Measurements from ENCODE around the gene SMCO4. TPM values are rescaled to one million over a fixed set of nuclear protein-coding genes. Genes with fewer than 3 reads are reported as not detected.

Gene SMCO4
- total RNA-seq, 1 experiment from 2014 or later: 4.9 TPM

- Histone ChIP-seq H3K27ac (no peak overlapping the region), H3K4me1 (peaks cover 15% of the 10 kb centered on the region), H3K4me3 (no peak overlapping the region), H3K9me3 (replicated peaks) (no peaks in the 10 kb centered on the region), H3K27me3 (no peaks in the 10 kb centered on the region), H3K36me3 (no peaks in the 10 kb centered on the region)
- no peak for DNase-seq
These were observed 30.1 kb downstream of the SMCO4 start for GRCh38 chr11:93512949-93513667.

GRCh38 chr11:93512073-93512475 is 31.1 kb downstream of the SMCO4 start:
- Histone ChIP-seq H3K9me3 (replicated peaks) (no peaks in the 10 kb centered on the region), H3K36me3 (no peaks in the 10 kb centered on the region), H3K4me1 (peaks cover 15% of the 10 kb centered on the region), H3K27ac (no peak overlapping the region), H3K27me3 (no peaks in the 10 kb centered on the region), H3K4me3 (no peak overlapping the region)
- DNase-seq: no peak

GRCh38 chr11:93510196-93510873 is 32.9 kb downstream of the SMCO4 start:
- no peaks in the 10 kb centered on the region for H3K9me3 ChIP-seq (replicated peaks)

GRCh38 chr11:93507517-93507916 is 35.7 kb downstream of the SMCO4 start:
- Histone ChIP-seq H3K9me3 (replicated peaks) (no peaks in the 10 kb centered on the region), H3K36me3 (no peaks in the 10 kb centered on the region), H3K4me3 (no peak overlapping the region), H3K4me1 (no peaks in the 10 kb centered on the region), H3K27me3 (no peaks in the 10 kb centered on the region), H3K27ac (no peak overlapping the region)
- DNase-seq: no peak

More at GRCh38 chr11:93510196-93510873, 32.9 kb downstream of the SMCO4 start:
- H3K27me3 ChIP-seq: no peaks in the 10 kb centered on the region
- H3K4me3 ChIP-seq: no peak overlapping the region
- no peaks in the 10 kb centered on the region for H3K36me3 ChIP-seq
- peaks cover 15% of the 10 kb centered on the region for H3K4me1 ChIP-seq
- H3K27ac ChIP-seq: no peak overlapping the region
- no peak for DNase-seq

GRCh38 chr11:93505703-93506102 is 37.5 kb downstream of the SMCO4 start:
- no peaks in the 10 kb centered on the region for H3K4me1 ChIP-seq
- H3K27ac ChIP-seq: no peak overlapping the region
- no peaks in the 10 kb centered on the region for H3K36me3 ChIP-seq
- no peaks in the 10 kb centered on the region for H3K27me3 ChIP-seq
- H3K9me3 ChIP-seq (replicated peaks): no peaks in the 10 kb centered on the region
- DNase-seq: no peak
- H3K4me3 ChIP-seq: no peak overlapping the region

- Histone ChIP-seq H3K9me3 (replicated peaks) (no peaks in the 10 kb centered on the region), H3K4me3 (no peak overlapping the region), H3K4me1 (no peaks in the 10 kb centered on the region), H3K27ac (no peak overlapping the region), H3K27me3 (no peaks in the 10 kb centered on the region), H3K36me3 (no peaks in the 10 kb centered on the region)
- DNase-seq: no peak
These were observed 38.8 kb downstream of the SMCO4 start for GRCh38 chr11:93504110-93505095.

GRCh38 chr11:93501856-93502255 is 41.3 kb downstream of the SMCO4 start:
- no peaks in the 10 kb centered on the region for H3K36me3 ChIP-seq

GRCh38 chr11:93500759-93501158 is 42.4 kb downstream of the SMCO4 start:
- Histone ChIP-seq H3K4me1 (no peaks in the 10 kb centered on the region), H3K27ac (no peak overlapping the region), H3K4me3 (no peak overlapping the region), H3K9me3 (replicated peaks) (no peaks in the 10 kb centered on the region), H3K27me3 (no peaks in the 10 kb centered on the region), H3K36me3 (no peaks in the 10 kb centered on the region)
- DNase-seq: no peak

More at GRCh38 chr11:93501856-93502255, 41.3 kb downstream of the SMCO4 start:
- Histone ChIP-seq H3K4me1 (no peaks in the 10 kb centered on the region), H3K27me3 (no peaks in the 10 kb centered on the region), H3K27ac (no peak overlapping the region), H3K9me3 (replicated peaks) (no peaks in the 10 kb centered on the region), H3K4me3 (no peak overlapping the region)
- no peak for DNase-seq

GRCh38 chr11:93498641-93499040 is 44.5 kb downstream of the SMCO4 start:
- no peak for DNase-seq
- Histone ChIP-seq H3K27me3 (no peaks in the 10 kb centered on the region), H3K36me3 (no peaks in the 10 kb centered on the region), H3K4me1 (no peaks in the 10 kb centered on the region), H3K4me3 (no peak overlapping the region), H3K9me3 (replicated peaks) (no peaks in the 10 kb centered on the region), H3K27ac (no peak overlapping the region)

GRCh38 chr11:93498161-93498560 is 45.0 kb downstream of the SMCO4 start:
- DNase-seq: no peak
- Histone ChIP-seq H3K9me3 (replicated peaks) (no peaks in the 10 kb centered on the region), H3K27me3 (no peaks in the 10 kb centered on the region), H3K4me1 (no peaks in the 10 kb centered on the region), H3K27ac (no peak overlapping the region), H3K4me3 (no peak overlapping the region), H3K36me3 (no peaks in the 10 kb centered on the region)

GRCh38 chr11:93497596-93497995 is 45.6 kb downstream of the SMCO4 start:
- H3K27me3 ChIP-seq: no peaks in the 10 kb centered on the region
- no peaks in the 10 kb centered on the region for H3K4me1 ChIP-seq
- H3K9me3 ChIP-seq (replicated peaks): no peaks in the 10 kb centered on the region
- H3K36me3 ChIP-seq: no peaks in the 10 kb centered on the region
- H3K4me3 ChIP-seq: no peak overlapping the region
- DNase-seq: no peak
- no peak overlapping the region for H3K27ac ChIP-seq

- Histone ChIP-seq H3K36me3 (no peaks in the 10 kb centered on the region), H3K27me3 (no peaks in the 10 kb centered on the region), H3K27ac (no peak overlapping the region), H3K4me3 (no peak overlapping the region), H3K9me3 (replicated peaks) (no peaks in the 10 kb centered on the region), H3K4me1 (no peaks in the 10 kb centered on the region)
- no peak for DNase-seq
These were observed 48.8 kb downstream of the SMCO4 start for GRCh38 chr11:93494357-93494756.

GRCh38 chr11:93493252-93493897 is 49.8 kb downstream of the SMCO4 start:
- H3K9me3 ChIP-seq (replicated peaks): no peaks in the 10 kb centered on the region
- no peaks in the 10 kb centered on the region for H3K4me1 ChIP-seq
- DNase-seq: no peak
- no peaks in the 10 kb centered on the region for H3K27me3 ChIP-seq
- no peak overlapping the region for H3K27ac ChIP-seq
- H3K4me3 ChIP-seq: no peak overlapping the region
- H3K36me3 ChIP-seq: no peaks in the 10 kb centered on the region

GRCh38 chr11:93492464-93493251 is 50.5 kb downstream of the SMCO4 start:
- H3K4me3 ChIP-seq: no peak overlapping the region
- H3K4me1 ChIP-seq: no peaks in the 10 kb centered on the region
- no peak overlapping the region for H3K27ac ChIP-seq
- no peaks in the 10 kb centered on the region for H3K9me3 ChIP-seq (replicated peaks)
- H3K27me3 ChIP-seq: no peaks in the 10 kb centered on the region
- no peak for DNase-seq
- H3K36me3 ChIP-seq: no peaks in the 10 kb centered on the region
